OCI-M2 (cell line): Measurements from ENCODE around the gene OR7A10.

Experiments
- DNase-seq: peaks from one replicate; lab custom pipeline; 2025; ENCODE audit not compliant: unreplicated experiment; lab: John Stamatoyannopoulos, UW

Gene OR7A10

DNA sequence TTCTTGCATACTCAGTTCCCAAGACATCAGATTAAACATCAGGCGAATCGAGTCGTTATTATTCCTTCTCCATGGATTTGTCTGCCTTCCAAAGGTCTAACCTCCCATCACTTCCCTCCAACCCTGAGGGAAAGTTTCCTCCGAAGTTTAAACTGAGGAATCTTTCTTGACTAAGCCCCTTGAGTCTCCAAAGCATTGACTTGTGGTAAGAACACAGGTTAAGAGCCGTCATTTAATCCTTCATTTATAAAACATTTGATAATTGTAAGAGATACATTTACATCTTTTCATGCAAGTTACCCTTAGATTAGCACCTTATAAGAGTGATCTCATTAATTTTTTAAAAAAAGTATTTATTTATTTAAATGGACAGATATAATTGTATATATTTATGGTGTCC lies at the start of gene OR7A10:
OR7A10 (minus strand) TSS at position 101 of the 400 bp plus-strand sequence. CDS start 7,045 bp downstream, outside the sequence.
- DNase-seq, result no peak

- peak; percentile 86 for DNase-seq
Measured at GRCh38 chr19:14890643-14891379, 42.1 kb upstream of the OR7A10 start.

DNA sequence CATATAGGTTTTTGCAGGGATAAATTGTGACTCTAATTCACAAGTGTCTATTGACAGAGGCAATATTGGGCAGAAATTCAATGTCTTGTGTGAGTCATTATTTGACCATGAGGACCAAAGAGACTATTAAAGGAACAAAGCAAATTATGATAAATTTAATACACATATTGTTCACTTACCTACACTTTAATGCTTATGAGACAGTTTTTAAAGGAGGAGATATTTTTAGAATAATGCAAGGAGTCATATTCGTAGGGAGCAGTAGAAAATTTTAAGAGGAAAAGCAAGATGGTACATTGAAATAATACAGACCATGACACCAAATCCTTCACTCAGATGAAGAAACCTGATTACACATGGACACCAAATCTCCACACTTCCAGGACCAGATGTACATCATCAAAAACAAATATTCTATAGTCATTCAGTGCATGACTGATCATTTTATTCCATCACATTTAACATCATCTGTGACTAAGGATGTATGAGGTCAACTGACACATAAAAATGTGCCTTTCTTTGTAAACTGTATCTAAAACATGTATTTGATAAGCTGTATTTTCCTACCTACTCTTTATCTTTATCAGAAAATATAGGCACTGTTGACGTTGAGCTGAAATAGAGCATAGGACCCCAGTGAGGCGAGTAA lies 41.4 kb upstream of the OR7A10 start:
- no peak for DNase-seq

DNA sequence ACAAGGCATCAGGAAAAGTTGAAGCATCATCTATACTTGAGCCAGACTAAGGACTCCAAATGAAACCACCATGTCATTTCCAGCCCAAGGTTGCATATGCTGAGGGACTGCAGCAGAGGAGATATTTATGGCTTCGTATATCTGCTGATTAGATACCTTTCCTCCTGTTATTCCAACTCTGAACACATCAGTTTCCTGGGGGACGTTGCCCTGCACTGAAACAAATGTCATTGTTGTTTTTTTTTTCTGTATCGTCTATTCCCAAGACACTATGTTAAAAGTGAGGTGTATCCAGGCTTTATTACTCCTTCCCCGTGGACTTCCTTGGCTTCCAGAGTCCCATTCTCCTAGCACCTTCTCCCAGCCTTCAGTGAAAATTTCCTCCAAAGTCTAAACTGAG lies 37.3 kb upstream of the OR7A10 start, which contains the start of gene OR7A17:
OR7A17 (minus strand) TSS at position 101 of the 400 bp plus-strand sequence. CDS start 4,777 bp downstream, outside the sequence.
- DNase-seq, result no peak

- peak; percentile 14 for DNase-seq
Measured at GRCh38 chr19:14871619-14872230, 23.0 kb upstream of the OR7A10 start.

GRCh38 chr19:14868497-14868896 lies 19.8 kb upstream of the OR7A10 start:
- DNase-seq, result no peak

DNA sequence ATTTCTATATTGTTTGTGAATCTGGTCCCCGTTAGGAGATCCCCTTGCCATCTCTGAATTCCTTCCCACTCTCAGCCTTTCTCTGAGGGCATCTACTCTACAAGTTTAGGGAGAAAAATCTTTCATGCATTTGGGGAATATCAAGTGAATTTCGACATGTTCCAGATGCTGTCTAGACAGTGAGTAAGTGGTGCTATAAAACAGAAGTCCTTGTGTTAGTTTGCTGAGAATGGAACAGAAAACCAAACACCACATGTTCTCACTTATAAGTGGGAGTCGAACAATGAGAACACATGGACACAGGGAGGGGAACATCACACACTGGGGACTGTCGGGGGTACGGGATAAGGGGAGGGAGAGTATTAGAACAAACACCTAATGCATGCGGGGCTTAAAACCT lies 5.1 kb downstream of the OR7A10 start:
- no peak for DNase-seq

DNA sequence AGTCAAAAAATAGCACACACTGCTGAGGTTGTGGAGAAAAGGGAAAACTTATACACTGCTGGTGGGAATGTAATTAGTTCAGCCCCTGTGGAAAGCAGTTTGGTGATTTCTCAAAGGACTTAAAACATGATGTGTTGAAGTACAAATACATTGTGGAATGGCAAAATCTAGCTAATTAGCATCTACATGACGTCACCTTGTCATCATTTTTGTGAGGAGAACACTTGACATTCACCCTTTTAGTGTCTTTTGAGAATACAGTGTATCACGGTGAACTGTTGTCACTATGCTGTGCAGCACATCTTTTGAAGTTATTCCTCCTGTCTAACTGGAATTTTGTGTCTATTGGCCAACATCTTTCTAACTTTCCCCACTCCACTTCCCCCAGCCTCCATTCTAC lies 5.6 kb downstream of the OR7A10 start:
- no peak for DNase-seq

DNA sequence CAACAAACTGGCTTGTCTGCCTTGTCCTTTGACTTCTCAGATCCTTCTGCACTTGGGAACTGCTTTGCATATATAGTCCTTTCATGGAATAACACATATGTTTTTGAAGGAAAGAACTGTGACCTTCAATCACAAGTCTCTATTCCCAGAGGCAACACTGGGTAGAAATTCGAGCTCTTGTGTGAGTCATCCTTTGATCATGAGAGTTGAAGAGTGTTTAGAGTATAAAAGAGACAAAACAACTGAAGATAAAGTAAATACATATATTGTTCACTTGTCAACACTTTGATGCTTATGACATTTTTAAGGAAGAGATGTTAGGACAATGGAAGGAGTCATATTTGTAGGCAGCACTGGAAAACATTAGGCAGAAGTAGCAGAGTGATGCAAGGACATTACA lies 8.5 kb downstream of the OR7A10 start:
- DNase-seq, result no peak

- no peak for DNase-seq
Measured at GRCh38 chr19:14837391-14837790, 11.3 kb downstream of the OR7A10 start.

DNA sequence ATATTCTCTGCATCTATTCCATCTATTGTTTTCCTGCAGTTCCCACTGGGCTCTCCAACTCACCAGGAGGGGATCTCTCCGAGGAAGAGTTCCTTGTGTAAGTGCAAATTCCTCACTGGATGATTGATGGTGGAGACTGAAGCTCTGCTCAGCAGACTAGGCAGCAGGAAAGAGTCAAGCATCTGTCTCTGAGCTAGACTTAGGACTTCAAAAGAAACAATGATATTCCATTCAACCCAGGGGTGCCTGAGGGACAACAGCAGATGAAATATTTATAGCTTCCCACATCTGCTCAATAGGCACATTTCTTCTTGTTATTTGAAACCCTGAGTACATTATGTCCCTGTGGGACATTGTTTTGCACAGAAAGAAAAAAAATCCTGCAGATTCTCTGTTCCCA lies 13.7 kb downstream of the OR7A10 start, which contains the start of the genes OR7A5 and OR7C1:
OR7A5 (minus strand) TSS at position 175 of the 400 bp plus-strand sequence. CDS start 6,944 bp downstream, outside the sequence.
OR7C1 (minus strand) TSS at position 175 of the 400 bp plus-strand sequence. CDS start 35,049 bp downstream, outside the sequence.
- no peak for DNase-seq

DNA sequence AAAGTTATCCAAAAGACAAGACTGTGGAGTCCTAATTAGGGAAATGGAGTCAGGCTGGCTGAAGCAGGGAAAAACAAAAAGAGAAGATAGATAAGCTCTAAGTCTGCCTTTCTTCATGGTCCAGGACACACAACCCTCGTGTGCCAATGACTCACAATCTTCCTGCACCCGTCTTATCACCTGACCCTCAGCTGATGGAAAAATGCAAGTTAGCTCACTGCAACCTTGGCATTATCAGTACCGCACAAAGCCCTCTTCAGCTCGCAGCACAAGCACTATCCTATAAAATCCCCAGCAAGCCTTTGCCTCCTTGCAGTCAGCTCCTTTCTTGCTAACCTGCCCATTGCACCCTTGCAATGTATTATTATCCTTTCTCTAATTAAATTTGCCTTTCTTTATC lies 18.0 kb downstream of the OR7A10 start:
- DNase-seq, result peak; percentile 38

DNA sequence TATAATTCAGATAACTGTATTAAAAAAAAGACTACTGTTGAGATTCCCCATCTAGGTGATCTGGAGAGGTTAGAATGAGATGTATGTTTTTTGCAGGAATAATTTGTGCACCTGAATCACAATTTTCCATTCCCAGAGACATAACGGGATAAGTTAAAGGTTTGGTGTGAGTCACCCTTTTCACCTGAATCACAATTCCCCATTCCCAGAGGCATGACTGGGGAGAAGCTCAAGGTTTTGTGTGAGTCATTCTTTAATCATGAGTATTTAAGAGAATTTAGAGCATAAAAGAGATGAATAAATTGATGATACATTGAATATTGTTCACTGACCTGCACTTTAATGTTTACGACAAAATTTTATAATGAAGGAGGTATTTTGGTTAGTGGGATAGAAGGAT lies 22.7 kb downstream of the OR7A10 start:
- DNase-seq, result no peak

- DNase-seq, result no peak
Measured at GRCh38 chr19:14821937-14822336, 26.8 kb downstream of the OR7A10 start.

GRCh38 chr19:14818588-14818987 lies 30.1 kb downstream of the OR7A10 start:
- no peak for DNase-seq

GRCh38 chr19:14817052-14817451 lies 31.7 kb downstream of the OR7A10 start:
- no peak for DNase-seq

DNA sequence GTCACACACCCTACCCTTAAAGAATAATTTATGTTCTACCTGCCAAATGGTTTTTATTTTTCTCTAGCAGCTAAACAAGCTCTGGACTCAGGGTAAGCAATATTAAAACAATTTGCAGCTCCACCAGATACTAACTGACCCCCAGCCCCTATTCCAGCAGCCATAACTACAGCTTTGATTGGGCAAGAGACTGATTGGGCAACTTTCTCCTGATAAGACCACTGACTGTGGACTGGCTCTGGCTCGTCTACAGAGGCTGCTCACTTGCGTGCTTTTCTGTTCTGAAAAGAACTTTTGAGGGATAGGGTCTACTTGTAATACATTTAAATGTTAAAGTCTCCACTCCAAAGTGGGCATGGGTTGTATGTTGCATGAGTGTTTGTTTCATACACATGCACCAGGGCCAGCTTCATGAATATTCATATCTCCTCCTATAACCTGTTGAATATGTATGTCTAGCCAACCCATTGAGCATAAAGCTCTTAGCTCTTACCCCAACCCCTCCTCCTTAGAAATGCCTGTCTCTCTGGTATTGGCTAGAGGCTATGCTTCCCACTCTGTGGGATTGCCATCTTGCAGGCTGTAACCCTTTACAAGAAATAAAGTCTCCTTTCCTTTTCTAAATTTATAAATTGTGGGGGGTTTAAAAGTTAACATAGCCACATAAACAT lies 33.6 kb downstream of the OR7A10 start:
- DNase-seq, result no peak

DNA sequence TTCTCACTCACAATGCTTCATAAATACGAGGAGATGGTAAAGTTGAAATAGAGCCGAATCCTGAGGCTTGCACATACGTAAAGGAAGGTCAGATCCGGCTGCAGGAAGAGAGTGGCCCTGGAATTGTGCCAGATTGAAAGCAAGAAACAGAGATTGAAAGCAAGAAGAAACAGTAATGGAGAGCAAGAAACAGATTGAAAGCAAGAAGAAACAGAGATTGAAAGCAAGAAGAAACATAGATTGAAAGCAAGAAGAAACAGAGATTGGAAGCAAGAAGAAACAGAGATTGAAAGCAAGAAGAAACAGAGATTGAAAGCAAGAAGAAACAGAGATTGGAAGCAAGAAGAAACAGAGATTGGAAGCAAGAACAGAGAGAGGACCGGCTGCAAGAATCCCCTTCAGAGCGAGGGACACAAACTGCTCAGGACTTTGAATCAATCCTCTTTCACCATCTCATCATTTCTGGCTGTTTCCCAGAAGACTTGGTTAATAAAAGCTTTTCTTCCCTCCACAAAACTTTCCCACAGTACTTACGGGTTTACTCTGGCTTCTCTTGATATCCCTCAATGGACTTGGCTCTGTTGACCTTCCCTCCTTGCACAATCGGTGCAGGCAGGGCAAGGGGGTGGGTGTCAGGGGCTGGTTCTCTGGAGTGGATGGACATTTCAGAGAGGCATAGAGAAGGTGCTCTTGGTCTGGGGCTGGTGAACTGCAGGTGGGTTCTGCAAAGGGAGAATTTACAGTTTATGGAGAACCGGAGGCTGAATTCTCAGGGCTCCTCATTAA lies 39.3 kb downstream of the OR7A10 start:
- no peak for DNase-seq

DNA sequence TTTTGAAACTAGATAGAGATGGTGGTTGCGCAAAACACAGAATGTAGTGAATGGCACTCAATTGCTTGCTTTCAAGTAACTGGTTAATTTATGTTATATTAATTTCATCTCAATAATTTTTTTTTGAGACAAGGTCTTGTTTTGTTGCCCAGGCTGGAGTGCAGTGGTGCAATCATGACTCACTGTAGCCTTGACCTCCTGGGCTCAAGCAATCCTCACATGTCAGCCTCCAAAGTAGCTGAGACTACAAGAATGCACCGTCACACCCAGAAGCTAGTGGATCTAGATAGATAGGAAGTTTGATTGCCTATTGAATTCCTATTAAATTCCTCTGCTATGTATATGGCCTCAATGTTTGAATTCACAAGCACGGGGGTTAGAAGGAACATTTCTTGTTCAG lies 44.0 kb downstream of the OR7A10 start:
- no peak for DNase-seq

GRCh38 chr19:14798760-14799159 lies 50.0 kb downstream of the OR7A10 start:
- no peak for DNase-seq
